Activated T-helper 1 cell treated with Interleukin-2 at 50 U/mL for 16 hours (primary cell): ENCODE measurements around the gene SLC9C2.
"Not testable (repeated sequence)": the region's sequence is repeated elsewhere in the genome, so short reads cannot be mapped to it uniquely, and the experiment has no call there.

Experiments
- DNase-seq: peaks from one replicate; pipeline ENCODE4 v3.0.0-alpha.2; 2020; ENCODE audit warnings: low read depth

Gene SLC9C2, protein sequence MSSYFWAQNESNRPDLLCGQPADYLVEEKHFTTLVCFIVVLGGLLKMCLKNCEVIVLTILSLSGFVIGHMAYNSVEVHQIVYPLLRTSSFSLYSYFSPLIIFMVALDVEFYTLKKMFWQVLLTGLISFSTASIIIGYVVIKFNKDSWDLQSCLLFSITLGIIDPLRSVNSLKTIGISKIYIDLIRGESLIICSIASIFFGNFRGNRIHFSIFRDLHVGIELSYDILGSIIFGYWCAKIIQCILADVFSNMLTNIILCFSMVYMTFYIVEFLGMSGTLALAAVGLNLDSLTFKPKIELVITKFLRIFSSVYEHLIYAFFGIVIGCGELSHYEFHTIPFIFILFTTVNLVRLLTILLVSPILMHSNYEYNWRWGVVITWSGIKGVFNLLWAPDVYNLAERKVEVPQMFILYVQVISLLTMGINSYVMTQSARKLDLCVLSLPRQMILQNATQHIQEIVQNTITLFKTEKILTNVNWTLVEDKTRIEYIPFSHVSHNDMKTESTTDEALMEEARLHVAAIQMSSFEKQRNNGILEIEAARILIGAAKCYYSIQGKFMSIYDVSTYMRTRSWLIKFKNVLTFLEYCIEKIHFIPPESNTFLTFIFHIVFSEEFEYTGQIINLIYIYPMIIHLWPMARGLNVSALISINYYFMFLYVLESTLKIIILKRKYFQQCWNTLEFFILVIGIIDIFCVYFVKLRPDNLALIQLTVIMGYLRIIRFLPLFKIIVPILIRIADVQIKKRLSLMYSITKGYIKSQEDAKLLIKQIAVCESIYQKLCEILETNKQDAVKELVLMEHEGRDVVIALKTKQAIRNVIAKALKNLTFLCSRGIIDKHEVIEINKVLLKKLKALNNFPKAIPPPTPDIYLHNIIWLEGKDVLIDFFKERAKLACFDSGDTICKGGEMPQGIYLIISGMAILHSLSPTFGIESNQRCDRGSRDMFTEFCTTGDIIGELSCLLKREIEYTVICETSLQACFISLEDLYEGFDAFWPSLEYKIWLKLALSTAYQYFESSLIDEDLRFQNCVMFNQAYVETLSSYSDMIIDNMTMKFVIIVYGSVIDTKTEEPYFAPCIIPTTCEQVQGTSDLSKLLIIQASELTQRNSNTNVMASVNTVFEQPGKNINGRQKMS

GRCh38 chr1:173603056-173603591, at the start of gene SLC9C2:
TSS of gene SLC9C2 (minus strand) at chr1:173603072. CDS start at chr1:173601776, 1,296 bp downstream.
- no peak for DNase-seq

DNA sequence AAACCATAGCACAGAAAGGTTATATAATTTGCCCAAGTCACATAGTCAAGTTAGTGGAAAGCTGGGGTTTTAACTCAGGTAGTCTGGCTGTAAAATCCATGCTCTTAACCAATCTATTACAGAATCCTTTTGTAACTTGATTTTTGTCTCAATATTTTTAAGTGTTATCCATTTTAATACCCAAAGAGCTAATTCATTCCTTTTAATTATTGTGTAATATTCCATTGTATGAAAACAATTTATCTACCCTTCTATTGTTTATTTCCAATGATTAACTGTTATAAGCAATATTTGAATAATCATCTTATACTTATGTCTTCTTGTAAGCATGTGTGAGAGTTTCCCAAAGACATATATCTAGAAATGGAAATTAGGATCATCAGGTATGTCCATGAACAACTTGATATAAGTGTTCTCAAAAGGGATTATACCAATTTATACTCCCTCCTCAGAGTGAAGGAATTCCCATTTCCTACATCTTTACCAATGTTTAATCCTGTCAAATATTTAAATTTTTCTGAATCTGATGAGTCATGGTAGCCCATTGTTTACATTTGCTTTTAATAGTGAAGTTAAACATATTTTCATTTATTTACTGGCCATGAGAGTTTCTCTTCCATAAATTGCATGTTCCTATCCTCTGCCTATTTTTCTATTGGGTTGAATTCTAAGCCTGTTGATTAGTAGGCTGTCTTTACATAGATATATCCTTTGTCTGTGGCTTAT, 46.2 kb upstream of the SLC9C2 start:
- no peak for DNase-seq

DNA sequence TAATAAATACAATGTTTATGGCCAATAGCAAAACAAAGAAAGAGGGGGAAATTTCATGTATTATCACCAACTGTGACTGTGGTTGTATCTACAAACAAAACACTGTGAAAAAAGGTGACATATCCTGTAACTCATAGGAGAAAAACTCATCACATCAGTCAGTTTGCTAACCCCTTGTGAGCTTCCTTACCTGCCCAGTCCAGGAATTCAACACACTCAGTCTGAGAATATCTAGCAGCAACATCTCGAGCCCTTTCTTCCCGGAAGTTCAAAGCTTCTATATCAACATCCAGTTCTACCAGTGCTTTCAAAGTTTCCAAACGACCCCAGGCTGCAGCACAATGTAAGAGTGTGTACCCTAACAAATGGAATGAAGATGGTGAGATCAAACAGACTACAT, 43.8 kb upstream of the SLC9C2 start:
- no peak for DNase-seq

- not testable (repeated sequence) for DNase-seq
Observed at GRCh38 chr1:173642450-173643139, 39.7 kb upstream of the SLC9C2 start.

- DNase-seq, result no peak
Observed at GRCh38 chr1:173639102-173639501, 36.2 kb upstream of the SLC9C2 start.

DNA sequence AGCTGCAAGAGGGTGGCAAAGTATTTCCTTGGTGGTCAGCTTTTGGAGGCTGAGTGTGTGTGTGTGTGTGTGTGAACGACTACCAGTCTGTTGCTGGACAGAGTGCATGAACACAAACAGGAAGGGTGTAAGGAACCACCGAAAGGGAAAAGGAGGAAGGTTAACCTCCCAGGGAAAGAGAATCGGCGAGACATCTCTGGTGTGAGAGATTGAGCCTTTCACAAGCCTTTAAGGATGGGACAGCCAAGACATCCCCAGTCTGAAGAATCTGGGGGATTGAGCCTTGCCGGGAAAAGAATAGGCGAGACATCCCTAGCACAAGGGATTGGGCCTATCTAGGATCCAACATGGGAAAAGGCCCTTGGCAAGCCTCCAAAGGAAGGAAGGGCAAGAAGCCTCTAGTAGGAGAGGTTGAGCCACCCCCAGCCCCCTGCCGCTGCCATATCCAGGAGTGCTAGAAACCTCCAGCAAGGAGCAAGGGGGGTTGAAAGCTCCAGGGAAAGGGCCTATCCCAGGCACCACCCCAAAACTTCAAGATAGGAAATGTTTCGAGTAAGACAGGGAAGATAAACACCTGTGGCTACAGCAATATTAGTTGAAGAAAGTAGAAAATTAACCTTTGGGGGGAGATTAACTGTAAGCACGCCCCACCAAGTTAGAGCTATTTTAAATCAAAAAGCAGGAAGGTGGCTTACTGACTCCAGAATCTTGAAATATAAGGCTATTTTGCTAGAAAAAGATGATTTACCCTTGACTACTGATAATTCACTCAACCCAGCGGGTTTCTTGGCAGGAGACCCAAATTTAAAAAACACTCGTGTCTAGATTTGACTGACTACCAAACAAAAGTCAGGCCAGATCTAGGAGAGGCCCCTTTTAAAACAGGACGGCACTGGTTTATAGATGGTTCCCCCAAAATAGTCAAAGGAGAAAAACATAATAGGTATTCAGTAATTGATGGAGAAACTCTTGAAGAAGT, 35.5 kb upstream of the SLC9C2 start:
- DNase-seq, result no peak

GRCh38 chr1:173637236-173638042, 34.6 kb upstream of the SLC9C2 start:
- not testable (repeated sequence) for DNase-seq

DNA sequence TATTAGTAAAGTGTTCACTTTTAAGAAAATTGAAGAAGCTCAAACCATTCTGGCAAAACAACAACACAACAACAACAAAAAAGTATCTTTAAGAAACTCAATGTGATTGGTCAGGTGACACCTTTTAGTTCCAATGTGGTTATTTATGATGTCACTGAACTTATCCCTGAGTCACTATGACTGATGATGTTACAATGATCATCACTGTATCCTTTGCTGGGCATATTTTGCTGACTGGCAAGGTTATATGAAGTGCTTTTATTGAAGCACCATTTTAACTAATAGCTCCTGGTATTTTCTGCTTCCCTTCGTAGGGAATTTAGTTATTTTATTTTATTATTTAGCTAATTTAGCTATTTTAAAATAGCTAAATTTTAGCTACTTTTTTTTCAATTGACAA, 32.2 kb upstream of the SLC9C2 start, which contains the start of gene TEX50:
Gene TEX50 (plus strand): TSS at position 223 of the 400 bp plus-strand sequence. CDS start 184 bp downstream, outside the sequence.
- no peak for DNase-seq

DNA sequence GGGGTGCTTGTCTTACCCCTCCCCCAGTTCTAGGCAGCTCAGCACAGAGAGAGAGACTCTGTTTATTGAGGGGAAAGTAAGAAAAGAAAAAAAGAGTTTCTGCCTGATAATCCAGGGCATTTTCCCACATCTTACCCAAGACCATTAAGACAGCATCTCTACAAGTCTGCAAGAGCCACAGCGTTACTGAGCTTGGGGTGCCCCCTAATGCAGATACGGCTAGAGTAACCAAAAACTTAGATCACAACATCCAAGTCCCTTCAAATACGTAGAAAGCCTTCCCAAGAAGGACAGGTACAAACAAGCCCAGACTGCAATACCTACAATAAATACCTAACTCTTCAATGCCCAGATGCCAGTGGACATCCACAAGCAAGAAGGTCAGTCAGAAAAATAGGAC, 26.0 kb upstream of the SLC9C2 start:
- no peak for DNase-seq

DNA sequence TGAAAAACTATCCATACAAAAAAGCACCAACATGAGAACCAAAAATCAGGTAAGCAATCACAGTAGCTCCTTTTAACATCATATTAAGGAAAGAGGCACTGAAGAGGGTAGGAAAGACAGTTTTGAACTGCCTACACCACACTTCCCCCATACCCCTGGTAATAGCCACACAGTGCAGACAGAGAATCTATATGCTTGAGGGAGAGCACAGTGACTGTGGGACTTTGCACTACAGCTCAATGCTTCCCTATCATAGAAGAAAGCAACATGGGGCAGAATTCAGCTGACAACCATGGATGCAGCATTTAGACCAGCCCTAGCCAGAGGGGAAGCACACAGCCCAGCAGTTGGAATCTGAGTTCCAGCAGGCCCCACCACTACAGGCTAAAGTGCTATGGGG, 24.4 kb upstream of the SLC9C2 start:
- DNase-seq, result no peak

GRCh38 chr1:173616859-173617258, 14.0 kb upstream of the SLC9C2 start:
- DNase-seq, result no peak

DNA sequence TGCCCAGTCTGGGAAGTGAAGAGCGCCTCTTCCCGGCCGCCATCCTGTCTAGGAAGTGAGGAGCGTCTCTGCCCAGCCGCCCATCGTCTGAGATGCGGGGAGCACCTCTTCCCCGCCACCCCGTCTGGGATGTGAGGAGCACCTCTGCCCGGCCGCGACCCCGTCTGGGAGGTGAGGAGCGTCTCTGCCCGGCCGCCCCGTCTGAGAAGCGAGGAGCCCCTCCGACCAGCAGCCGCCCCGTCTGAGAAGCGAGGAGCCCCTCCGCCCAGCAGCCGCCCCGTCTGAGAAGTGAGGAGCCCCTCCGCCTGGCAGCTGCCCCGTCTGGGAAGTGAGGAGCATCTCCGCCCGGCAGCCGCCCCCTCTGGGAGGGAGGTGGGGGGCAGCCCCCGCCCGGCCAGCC, 10.2 kb upstream of the SLC9C2 start:
- DNase-seq, result not testable (repeated sequence)

DNA sequence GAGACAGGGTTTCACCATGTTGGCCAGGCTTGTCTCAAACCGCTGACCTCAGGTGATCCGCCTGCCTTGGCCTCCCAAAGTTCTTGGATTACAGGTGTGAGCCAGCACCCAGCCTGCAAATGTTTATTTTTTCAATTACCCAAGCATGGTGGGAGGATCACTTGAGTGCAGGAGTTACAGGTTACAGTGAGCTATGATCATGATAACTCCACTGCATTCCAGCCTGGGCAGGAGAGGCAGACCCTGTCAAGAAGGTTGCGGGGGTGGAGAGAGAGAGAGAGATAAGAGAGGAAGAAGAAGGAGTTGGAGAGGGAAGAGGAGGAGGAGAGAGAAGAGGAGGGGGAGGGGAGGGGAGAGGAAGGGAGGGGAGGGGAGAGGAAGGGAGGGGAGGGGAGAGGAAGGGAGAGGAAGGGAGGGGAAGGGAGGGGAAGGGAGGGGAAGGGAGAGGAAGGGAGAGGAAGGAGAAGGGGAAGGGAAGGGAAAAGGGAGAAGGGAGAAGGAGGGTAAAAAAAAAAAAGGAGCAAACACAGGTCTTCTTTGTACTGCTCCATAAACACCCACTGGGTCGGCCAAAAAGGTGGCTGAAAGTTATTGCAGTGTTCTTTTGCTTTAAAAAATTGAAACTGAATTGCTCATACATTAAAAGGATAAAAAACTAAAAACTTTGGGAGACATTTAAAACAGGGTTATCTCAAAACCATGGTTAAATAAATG, 5.8 kb upstream of the SLC9C2 start:
- no peak for DNase-seq

DNA sequence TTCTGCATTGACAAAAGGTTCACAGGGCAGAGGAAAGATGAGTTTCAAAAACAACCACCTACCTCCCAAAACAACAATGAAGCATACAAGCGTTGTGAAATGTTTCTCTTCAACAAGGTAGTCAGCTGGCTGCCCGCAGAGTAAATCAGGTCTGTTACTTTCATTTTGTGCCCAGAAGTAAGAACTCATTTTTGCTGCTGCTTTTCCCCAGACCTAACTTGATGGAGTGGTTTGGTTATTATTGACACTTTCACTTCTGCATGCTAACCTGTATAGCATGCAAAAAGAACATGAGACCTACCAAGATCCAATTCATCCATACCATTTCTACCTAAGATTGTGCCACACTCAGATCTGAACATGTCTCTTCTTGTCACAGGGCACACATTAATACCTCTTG, 1.3 kb downstream of the SLC9C2 start:
- no peak for DNase-seq

DNA sequence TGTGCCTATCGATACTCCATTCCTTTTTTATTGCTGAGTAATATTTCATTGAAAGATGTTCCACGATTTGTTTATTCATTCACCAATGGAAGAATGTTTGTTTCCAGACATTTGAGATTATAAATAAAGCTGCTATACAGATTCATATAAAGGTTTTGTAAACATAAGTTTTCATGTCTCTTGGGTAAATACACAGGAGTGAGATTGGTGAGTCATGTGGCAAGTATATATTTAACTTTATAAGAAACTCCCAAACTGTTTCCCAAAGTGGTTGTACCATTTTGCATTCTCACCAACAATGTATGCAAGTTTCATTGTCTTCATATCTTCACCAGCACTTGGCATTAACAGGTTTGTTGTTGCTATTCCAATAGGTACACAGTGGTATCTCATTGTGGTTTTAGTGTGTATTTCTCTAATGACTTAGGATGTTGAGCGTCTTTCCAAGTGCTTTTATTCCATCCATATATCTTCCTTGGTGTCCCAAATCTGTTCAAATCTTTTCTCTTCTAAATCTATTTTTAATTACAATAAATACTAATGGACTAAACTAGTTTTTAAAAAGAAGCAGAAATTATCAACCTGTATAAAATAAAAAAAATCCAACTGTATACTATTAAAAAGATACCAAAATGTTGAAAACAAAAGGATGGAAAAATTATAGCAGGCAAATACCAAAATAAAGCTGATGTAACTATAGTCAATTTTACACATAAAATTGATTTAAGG, 6.6 kb downstream of the SLC9C2 start:
- no peak for DNase-seq

- DNase-seq, result not testable (repeated sequence)
Observed at GRCh38 chr1:173591138-173591537, 11.7 kb downstream of the SLC9C2 start.

- DNase-seq, result no peak
Observed at GRCh38 chr1:173590557-173590956, 12.3 kb downstream of the SLC9C2 start.
